ENCODE measurements around the gene ETV3L. TPM values are rescaled to one million over a fixed set of nuclear protein-coding genes. Genes with fewer than 3 reads are reported as not detected.
"Not testable (repeated sequence)": the region's sequence is repeated elsewhere in the genome, so short reads cannot be mapped to it uniquely, and the experiment has no call there.

Gene ETV3L
- total RNA-seq, 1 donor from 2014 or later, result not detected

DNA sequence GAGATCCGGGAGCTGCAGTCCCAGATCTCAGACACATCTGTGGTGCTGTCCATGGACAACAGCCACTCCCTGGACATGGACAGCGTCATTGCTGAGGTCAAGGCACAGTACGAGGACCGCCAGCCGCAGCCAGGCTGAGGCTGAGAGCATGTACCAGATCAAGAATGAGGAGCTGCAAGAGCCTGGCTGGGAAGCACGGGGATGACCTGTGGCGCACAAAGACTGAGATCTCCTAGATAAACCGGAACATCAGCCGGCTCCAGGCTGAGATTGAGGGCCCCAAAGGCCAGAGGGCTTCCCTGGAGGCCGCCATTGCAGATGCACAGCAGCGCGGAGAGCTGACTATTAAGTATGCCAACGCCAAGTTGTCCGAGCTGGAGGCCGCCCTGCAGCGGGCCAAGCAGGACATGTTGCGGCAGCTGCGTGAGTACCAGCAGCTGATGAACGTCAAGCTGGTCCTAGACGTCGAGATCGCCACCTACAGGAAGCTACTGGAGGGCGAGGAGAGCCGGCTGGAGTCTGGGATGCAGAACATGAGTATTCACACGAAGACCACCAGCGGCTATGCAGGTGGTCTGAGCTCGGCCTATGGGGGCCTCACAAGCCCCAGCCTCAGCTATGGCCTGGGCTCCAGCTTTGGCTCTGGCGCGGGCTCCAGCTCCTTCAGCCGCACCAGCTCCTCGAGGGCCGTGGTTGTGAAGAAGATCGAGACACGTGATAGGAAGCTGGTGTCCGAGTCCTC lies 25.5 kb downstream of the ETV3L start:
- DNase-seq, result peak; percentile 82

DNA sequence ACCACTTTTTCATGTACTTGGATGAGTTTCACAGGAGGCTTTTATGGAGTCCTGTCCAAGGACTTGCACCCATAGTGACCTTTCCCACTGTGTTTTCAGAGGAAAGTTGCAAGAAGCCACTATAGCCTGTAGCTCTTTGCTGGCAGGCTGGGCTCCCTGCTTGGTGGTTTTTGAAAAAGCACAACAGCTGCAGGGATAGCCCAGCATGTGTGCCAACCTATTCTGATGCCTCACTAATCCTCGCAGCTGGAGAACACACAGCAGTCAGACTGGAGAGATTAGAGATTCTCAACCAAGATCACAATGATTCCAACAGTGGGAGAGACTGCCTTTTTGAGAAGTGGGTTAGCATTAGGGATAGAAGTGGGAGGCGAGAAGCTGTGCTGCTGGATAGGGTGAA lies 30.0 kb downstream of the ETV3L start:
- DNase-seq, result no peak

DNA sequence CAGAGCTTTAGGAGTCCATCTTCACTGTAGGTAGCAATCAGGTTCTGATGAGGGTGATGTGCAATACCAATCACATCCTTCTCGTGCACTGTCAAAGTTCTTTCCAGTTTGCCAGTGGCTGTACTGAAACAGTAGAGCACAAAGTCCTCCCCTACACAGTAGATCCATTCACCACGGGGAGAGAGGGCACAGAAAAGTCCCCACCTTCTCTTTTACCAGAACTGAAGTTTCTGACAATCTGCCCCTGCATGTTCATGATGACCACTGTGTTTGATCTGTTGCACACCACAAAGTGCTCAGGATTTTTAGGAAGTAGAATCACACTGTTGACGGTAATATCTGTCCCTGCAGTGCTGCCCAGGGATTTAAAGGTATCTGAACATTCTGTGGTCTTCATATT lies 40.4 kb downstream of the ETV3L start:
- not testable (repeated sequence) for DNase-seq

DNA sequence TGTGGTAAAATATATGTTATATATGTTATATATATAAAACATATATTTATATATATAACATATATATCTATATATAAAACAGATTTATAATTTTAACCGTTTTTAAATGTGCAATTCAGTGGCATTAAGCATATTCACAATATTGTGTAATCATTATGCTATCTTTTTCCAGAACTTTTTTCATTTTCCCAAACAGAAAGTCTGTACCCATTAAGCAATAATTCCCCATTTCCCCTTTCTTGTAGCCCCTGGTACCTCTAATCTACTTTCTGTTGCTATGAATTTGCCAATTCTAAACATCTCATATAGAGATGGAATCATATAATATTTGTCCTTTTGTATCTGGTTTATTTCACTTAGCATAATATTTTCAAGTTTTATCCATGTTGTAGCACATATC lies 43.3 kb downstream of the ETV3L start:
- DNase-seq, result no peak

DNA sequence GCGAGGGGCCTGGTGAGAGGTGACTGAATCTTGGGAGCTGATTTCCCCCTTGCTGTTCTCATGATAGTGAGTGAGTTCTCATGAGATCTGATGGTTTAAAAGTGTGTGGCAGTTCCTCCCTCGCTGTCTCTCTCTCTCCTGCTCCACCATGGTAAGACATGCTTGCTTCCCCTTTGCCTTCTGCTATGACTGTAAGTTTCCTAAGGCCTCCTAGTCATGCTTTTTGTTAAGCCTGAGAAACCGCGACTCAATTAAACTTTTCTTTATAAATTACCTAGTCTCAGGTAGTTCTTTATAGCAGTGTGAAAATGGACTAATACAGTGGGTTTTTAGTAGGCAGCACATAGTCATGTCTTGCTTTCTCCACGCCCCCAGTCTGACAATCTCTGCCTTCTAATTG lies 43.9 kb downstream of the ETV3L start:
- DNase-seq, result not testable (repeated sequence)

DNA sequence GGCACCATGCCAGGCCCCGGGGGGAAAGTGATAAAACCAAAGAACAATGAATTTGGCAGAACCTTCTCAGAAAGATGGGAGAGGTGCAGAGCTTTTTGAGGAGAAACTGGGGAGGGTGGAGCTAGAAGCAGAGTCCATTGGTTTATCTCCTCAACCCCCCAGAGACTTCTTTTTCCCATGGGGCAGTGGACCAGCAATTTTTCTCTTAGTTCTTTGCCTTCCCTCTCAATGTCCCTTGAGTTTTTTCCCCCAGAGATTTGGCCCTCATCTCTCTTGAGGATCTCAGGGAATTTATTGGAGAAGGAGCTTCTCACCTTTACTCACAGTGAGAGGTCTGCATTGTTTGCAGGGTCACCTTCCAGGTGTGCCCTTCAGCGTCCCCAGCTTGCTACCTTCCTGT lies 48.8 kb downstream of the ETV3L start:
- no peak for DNase-seq

DNA sequence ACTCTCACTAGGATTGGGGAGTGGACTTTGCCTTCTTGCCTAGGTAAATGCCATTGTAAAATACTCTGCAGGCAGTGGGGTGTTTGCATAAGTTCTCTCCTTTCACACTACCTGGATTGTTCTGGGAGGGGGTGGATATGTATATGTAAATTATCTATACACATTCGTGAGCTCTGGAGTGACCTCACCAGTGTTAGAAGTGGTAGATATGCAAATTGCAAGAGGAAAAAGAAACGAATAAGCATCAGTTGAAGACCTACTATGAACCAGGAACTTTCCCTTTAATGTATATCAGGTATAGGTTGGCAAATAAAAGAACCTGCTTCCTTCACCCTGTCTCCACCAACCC lies 52.6 kb downstream of the ETV3L start:
- DNase-seq, result no peak

DNA sequence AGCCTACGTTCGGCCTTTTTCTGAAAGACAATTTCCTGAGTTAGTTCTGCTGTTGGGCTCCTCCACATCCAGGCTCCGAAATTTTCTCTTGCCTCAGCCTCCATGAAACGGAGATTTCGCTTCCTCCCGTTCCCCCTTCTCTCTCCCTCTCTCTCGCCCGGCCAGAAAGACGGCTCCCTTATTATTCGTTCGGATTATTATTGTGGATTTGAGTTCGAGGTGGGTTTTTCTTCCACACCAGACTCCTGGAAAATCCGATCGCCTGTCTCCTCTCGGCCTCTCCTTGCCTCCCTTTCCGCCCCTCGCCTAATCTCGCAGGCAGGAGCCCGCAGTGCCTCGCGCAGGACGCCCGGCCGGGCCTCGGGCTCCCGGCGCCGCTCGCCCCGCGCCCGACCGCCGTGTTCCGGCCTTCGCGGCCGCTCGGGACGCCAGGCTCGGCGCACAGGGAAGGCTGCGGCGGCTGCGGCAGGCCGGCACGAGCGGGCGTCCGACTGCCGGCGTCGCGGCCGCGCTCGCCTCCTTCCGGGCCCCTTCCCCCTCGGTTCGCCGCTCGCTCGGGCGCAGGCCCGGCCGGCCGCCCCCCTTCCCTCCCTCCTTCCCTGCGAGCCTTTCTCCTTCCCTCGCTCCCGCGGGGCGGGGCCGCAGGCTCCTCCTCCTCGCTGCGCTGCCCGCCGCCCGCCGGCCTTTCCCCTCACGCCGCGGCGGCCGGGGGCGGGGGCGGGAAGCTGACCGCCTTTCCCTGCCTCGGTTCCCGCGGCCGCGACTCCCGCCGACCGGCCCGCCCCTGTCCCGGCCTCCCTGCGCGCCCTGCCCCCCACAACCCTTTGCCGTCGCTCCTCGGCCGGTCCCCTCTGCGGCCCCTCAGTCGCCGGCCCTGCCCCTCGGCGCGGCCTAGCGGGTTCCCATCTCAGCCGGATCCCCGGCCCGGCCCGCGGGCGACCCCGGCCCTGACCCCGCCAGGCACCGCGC lies 54.1 kb downstream of the ETV3L start, which contains the start of gene ARHGEF11:
Gene ARHGEF11, minus strand, starts transcription at position 493 of the 969 bp plus-strand sequence. CDS start 1,412 bp downstream, outside the sequence.
- peak; percentile 76 for DNase-seq

DNA sequence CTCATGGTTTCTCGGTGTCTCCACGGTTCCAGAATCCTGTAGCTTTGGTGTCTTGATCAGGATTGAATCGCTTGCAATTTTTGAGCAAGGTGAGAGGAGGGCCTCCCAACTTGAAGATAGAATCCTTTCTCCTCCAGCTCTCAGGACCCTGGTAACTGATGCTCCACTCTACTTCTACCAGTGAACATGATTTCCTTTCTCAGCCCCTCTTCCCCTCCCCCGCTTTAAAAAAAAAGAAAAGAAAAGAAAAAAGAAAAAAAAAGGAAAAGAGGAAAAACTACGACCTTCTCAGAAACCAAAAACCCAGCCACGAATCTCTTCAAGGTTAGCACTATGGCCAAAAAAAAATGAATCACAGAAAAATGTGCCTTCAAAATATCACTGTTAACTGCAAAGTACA lies 55.3 kb downstream of the ETV3L start:
- no peak for DNase-seq

DNA sequence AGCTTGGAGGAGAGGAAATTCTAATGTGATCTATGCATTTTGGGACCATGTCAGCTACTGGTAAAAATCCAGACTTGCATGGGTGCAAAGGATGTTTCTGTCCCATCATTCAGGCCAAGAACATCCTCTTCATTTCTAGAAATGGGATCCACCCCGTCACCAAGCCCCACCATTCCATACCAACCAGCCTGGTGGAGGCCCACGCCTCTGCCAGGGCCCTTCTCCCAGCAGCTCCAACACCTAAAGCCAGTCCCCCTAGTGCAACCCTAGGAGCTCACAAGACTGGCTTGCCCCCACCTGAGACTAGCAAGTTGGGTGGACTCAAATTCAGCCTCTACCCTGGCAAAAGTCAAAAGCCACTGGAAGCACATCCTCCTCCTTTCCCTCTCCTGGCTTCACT lies 55.9 kb downstream of the ETV3L start:
- DNase-seq, result no peak

DNA sequence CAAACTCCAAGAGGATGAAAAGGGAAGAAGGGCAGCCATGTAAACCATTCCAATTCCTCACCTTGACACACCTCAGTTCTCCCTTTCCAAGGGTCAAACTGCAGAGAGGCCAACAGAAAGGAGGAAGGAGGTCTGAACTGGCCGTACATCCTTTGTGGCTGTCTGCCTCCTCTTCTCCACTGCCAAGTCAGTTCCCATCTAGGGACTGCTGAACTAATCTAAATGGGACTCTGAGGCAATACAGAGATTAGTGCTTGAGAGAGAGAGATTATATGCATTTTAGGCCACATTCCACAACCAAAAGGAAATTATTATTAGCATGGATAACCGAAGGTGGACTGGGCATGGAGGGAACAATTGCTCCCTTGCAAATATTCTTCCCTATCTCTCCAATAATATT lies 56.8 kb downstream of the ETV3L start:
- DNase-seq, result no peak

Other genes starting within 250 kb of the ETV3L start
- not detected in 2 replicates for gene INSRR, start 240.7 kb downstream of the ETV3L start, total RNA-seq
- not detected in 2 replicates for gene NTRK1, start 238.9 kb downstream of the ETV3L start, total RNA-seq
- gene PEAR1, start 206.1 kb downstream of the ETV3L start, total RNA-seq, result 19.1 and 53.5 TPM in 2 replicates
- 0.14 and 0.34 TPM in 2 replicates for gene LRRC71, start 179.2 kb downstream of the ETV3L start, total RNA-seq
- 22.0 and 23.3 TPM in 2 replicates for gene ARHGEF11, start 54.1 kb downstream of the ETV3L start, total RNA-seq
- 17.2 and 19.1 TPM in 2 replicates for gene ETV3, start 38.6 kb upstream of the ETV3L start, total RNA-seq